Stimulated activated CD8-positive, alpha-beta memory T cell treated with anti-CD3 and anti-CD28 coated beads, Interleukin-12 subunit alpha, Interleukin-12 subunit beta, amount 100 ng/mL, for 1 hour (primary cell): ENCODE measurements around the gene MUC22.
A peak's percentile ranks its signal among the peaks of the same experiment; 100 is the strongest.

ENCODE experiments used
- DNase-seq: peaks from one replicate; pipeline ENCODE4 v3.0.0-alpha.2; 2020; ENCODE audit warnings: low read depth

MUC22 gene

DNA sequence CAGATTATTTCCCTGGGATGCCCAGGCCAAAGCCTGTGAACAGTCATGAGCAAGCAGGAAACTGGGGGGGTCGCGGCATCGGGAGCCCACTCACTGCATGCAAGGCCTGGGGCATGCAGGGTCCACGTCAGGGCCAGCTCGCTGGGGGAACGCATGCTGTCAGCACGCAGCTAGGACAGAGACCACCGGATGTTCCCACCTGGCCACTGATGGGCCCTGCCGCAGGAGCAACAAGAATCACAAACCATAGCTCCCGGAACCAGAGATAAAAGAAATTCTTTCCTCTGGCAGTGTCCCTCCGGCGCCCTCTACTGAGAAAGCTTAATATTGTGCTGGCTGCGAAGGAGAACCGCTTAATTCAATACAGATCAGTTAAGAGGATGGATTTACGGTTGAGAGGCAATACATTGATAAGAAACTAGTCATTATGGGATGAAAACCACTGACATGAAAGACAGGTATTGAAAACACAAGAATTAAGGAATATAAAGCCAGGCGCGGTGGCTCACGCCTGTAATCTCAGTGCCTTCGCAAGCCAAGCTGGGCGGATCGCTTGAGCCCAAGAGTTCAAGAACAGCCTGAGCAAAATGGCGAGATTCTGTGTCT is 69.5 kb downstream of the MUC22 start:
- DNase-seq = peak; percentile 54

DNA sequence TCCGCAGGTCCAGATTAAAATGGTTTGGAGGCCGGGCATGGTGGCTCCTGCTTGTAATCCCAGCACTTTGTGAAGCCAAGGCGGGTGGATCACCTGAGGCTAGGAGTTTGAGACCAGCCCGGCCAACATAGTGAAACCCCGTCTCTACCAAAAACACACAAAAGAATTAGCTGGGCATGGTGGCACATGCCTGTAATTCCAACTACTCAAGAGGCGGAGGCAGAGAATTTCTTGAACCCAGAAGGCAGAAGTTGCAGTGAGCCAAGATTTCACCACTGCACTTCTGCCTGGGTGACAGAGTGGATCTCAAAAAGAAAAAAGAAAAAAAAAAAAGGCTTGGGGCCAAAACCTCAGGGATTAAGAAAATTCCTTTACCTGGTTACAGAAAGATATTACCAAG is 71.6 kb downstream of the MUC22 start:
- DNase-seq = no peak

DNA sequence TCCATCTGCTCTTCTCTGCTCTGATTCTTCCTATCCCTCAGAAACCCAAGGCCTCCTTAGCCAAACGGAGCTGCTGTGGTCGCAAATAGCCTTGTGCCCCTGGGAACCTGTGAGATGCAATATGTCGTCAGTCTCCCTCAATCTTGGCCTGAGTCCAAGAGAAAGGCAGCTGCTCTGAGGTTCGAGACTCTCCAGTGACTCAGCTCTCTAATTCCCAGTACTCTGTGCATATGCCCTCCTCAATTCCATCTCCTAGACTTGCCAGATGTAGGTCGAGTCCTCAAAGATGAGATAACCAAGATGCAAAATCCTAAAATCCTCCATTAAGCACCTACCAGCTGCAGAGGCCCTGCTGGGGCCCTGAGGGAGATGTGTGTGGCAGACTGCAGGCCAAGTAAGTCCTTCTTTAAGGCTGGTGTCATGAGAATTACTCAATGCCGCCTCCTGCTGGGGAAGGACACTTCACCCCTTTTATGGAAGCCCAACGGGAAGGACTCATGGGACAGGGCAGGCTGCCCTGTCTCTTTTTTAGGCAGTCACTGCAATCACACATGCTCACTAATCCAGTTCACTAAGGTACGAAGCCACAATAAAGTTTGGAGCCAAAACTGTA is 73.6 kb downstream of the MUC22 start:
- DNase-seq = no peak
